SK-N-SH treated with all-trans-retinoic acid at 6 μM for 48 hours (cell line): ENCODE data around the gene BARX2.

Source experiments
- ATAC-seq: fragments of 200-7000 bp; cut with Tn5 transposase; 3 replicates; pipeline ENCODE4 v1.9.1; 2020; ENCODE audit warnings: mild to moderate bottlenecking, moderate library complexity
- ARNTL ChIP-seq: fragments of 450-650 bp; formaldehyde crosslinking; IDR thresholded peaks from 2 replicates; pipeline ENCODE4 v1.5.0; 2020; ENCODE audit warnings: low read depth, mild to moderate bottlenecking, moderate library complexity, borderline replicate concordance
- BACH2 ChIP-seq: fragments of 250-450 bp; sonication (Bioruptor Pico); IDR thresholded peaks from 2 replicates; pipeline ENCODE4 v1.9.0; 2021; ENCODE audit warnings: mild to moderate bottlenecking, borderline replicate concordance
- CREB5 ChIP-seq: fragments of 250-450 bp; sonication (Bioruptor Pico); IDR thresholded peaks from 2 replicates; pipeline ENCODE4 v1.5.1; 2020; ENCODE audit warnings: low read depth, mild to moderate bottlenecking, moderate library complexity
- CSDC2 ChIP-seq: fragments of 250-450 bp; sonication (Bioruptor Pico); IDR thresholded peaks from 2 replicates; pipeline ENCODE4 v1.5.0; 2020; ENCODE audit warnings: mild to moderate bottlenecking, moderate library complexity
- ESRRG ChIP-seq: fragments of 250-450 bp; sonication (Bioruptor Pico); IDR thresholded peaks from 2 replicates; pipeline ENCODE4 v1.6.1; 2021; ENCODE audit warnings: mild to moderate bottlenecking
- GLIS3 ChIP-seq: fragments of 250-450 bp; sonication (Bioruptor Pico); IDR thresholded peaks from 2 replicates; pipeline ENCODE4 v1.5.0; 2020; ENCODE audit warnings: mild to moderate bottlenecking, moderate library complexity
- OSR1 ChIP-seq: fragments of 250-450 bp; sonication (Bioruptor Pico); IDR thresholded peaks from 2 replicates; pipeline ENCODE4 v1.8.0; 2022; ENCODE audit warnings: moderate library complexity, mild to moderate bottlenecking, inconsistent platforms
- PATZ1 ChIP-seq: fragments of 250-450 bp; sonication (Bioruptor Pico); IDR thresholded peaks from 2 replicates; pipeline ENCODE4 v1.8.0; 2020; ENCODE audit warnings: mild to moderate bottlenecking, moderate library complexity, borderline replicate concordance
- POU6F1 ChIP-seq: fragments of 250-450 bp; sonication (Bioruptor Pico); IDR thresholded peaks from 2 replicates; pipeline ENCODE4 v1.8.0; 2021; ENCODE audit warnings: low read depth, mild to moderate bottlenecking, moderate library complexity, borderline replicate concordance
- PPARA ChIP-seq: fragments of 250-450 bp; sonication (Bioruptor Pico); IDR thresholded peaks from 2 replicates; pipeline ENCODE4 v1.5.0; 2020; ENCODE audit warnings: mild to moderate bottlenecking, borderline replicate concordance
- RARB ChIP-seq: fragments of 250-450 bp; sonication (Bioruptor Pico); IDR thresholded peaks from 2 replicates; pipeline ENCODE4 v1.8.0; 2021; ENCODE audit warnings: mild to moderate bottlenecking, moderate library complexity
- TCF4 ChIP-seq: fragments of 250-450 bp; sonication (Bioruptor Pico); IDR thresholded peaks from 2 replicates; pipeline ENCODE4 v1.8.0; 2021; ENCODE audit warnings: mild to moderate bottlenecking, moderate library complexity, borderline replicate concordance
- TSHZ2 ChIP-seq: fragments of 250-450 bp; sonication (Bioruptor Pico); IDR thresholded peaks from 2 replicates; pipeline ENCODE4 v1.5.0; 2020; ENCODE audit warnings: mild to moderate bottlenecking, moderate library complexity
- ZC3H10 ChIP-seq: fragments of 250-450 bp; sonication (Bioruptor Pico); IDR thresholded peaks from 2 replicates; pipeline ENCODE4 v1.5.1; 2021; ENCODE audit warnings: mild to moderate bottlenecking, moderate library complexity
- ZFP3 ChIP-seq: fragments of 250-450 bp; sonication (Bioruptor Pico); IDR thresholded peaks from 2 replicates; pipeline ENCODE4 v1.5.0; 2020; ENCODE audit warnings: mild to moderate bottlenecking, moderate library complexity
- ZFP30 ChIP-seq: fragments of 450-650 bp; formaldehyde crosslinking; IDR thresholded peaks from 2 replicates; pipeline ENCODE4 v1.5.0; 2022; ENCODE audit warnings: mild to moderate bottlenecking, moderate library complexity
- ZNF565 ChIP-seq: fragments of 450-650 bp; formaldehyde crosslinking; conservative IDR thresholded peaks from 2 replicates; pipeline ENCODE4 v1.5.0; 2020; ENCODE audit warnings: low read depth, mild to moderate bottlenecking, moderate library complexity
- ZNF70 ChIP-seq: fragments of 450-650 bp; formaldehyde crosslinking; IDR thresholded peaks from 2 replicates; pipeline ENCODE4 v1.5.0; 2020; ENCODE audit warnings: mild to moderate bottlenecking, moderate library complexity
- ZNF8 ChIP-seq: fragments of 450-650 bp; formaldehyde crosslinking; IDR thresholded peaks from 2 replicates; pipeline ENCODE4 v1.5.0; 2020; ENCODE audit warnings: mild to moderate bottlenecking, moderate library complexity

BARX2 gene

GRCh38 chr11:129458756-129459535 is 83.3 kb downstream of the BARX2 start (continued):
- no peak for TF ChIP-seq PATZ1
- TF ChIP-seq ZNF8 (CRISPR knock-in tag): no peak
- TF ChIP-seq ZFP3 (CRISPR knock-in tag): no peak

- TF ChIP-seq ESRRG (CRISPR knock-in tag): no peak
- TF ChIP-seq ZNF565 (CRISPR knock-in tag): no peak
- TF ChIP-seq CSDC2: no peak
- TF ChIP-seq ZNF70 (CRISPR knock-in tag): no peak
- no peak for TF ChIP-seq ZNF8 (CRISPR knock-in tag)
- no peak for TF ChIP-seq TSHZ2 (CRISPR knock-in tag)
- no peak for TF ChIP-seq GLIS3 (CRISPR knock-in tag)
- TF ChIP-seq CREB5: no peak
- no peak for TF ChIP-seq PATZ1
- no peak for TF ChIP-seq POU6F1 (CRISPR knock-in tag)
- TF ChIP-seq TCF4 (CRISPR knock-in tag): no peak
- no peak for TF ChIP-seq ZFP30
- TF ChIP-seq ZFP3 (CRISPR knock-in tag): no peak
- TF ChIP-seq, all 23 proteins: peak for 0
- no peak for ATAC-seq
Measured at GRCh38 chr11:129460714-129461113, 85.1 kb downstream of the BARX2 start.

GRCh38 chr11:129484068-129484467 is 108.4 kb downstream of the BARX2 start:
- TF ChIP-seq ESRRG (CRISPR knock-in tag): no peak
- TF ChIP-seq CREB5: no peak
- TF ChIP-seq ZNF8 (CRISPR knock-in tag): no peak
- no peak for TF ChIP-seq PATZ1
- TF ChIP-seq BACH2 (CRISPR knock-in tag): no peak
- TF ChIP-seq OSR1 (CRISPR knock-in tag): no peak
- TF ChIP-seq ZNF70 (CRISPR knock-in tag): no peak
- no peak for TF ChIP-seq TCF4 (CRISPR knock-in tag)
- TF ChIP-seq RARB (CRISPR knock-in tag): no peak
- TF ChIP-seq ARNTL (CRISPR knock-in tag): no peak
- TF ChIP-seq PPARA: no peak
- no peak for TF ChIP-seq ZC3H10 (CRISPR knock-in tag)
- ATAC-seq: no peak
